Measurements from ENCODE around the gene PSMF1.
"Not testable (repeated sequence)": the region's sequence is repeated elsewhere in the genome, so short reads cannot be mapped to it uniquely, and the experiment has no call there.

Gene PSMF1

DNA sequence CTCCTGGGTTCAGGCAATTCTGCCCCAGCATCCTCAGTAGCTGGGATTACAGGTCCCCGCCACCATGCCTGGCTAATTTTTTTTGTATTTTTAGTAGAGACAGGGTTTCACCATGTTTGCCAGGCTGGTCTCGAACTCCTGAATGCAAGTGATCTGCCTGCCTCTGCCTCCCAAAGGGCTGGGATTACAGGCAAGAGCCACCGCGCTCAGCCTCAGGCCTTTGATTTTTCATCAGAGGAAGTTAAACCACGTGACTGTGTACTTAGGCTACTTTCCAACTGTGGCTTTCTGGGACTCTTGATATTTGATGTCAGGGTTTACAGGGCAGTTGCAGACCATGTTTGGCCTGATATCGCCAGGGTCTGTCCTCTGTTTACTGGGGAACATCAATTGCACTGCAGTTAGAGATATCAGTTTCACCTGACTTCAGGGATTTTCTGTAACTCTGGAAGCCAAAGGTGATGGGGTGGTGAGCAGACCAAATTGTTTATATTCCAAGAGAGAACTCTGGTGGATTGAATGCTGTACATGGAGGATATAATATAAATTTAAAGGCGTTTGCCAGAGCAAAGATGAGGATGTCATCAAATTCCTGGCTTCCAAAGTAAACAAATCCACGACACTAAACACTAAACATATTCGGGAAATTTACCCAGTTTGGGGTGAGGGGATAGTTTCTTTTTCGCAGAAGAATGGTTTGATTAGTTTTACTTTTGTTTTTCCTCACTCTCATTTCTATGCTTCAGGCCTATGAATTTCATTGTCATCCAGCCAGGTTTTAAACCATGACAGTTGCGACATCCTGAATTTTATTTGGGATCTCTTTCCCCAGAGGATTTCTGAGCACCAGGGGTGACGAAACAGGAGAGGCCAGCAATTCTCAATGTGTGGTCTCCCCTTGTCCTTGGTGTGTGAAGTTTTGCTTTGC lies 4.2 kb downstream of the PSMF1 start:
- DNase-seq, result peak; percentile 78

DNA sequence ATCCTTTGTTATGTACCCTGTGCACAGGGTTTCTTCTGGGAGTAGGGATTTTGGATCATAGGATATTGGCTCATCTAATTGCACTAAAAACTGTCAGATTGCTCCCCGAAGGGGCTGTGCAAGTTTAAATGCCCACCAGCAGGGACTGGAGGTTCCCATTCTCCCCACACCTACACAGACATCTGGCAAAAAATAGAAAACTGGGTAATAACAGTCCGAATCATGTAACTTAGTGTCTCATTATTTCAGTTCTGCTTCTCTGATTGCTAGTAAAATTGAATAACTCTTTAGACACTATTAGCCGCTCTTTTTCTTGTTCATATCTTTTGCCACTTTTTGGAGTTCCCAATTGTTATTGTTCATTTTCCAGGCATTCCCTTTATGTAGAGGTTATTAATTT lies 5.3 kb downstream of the PSMF1 start:
- no peak for DNase-seq

DNA sequence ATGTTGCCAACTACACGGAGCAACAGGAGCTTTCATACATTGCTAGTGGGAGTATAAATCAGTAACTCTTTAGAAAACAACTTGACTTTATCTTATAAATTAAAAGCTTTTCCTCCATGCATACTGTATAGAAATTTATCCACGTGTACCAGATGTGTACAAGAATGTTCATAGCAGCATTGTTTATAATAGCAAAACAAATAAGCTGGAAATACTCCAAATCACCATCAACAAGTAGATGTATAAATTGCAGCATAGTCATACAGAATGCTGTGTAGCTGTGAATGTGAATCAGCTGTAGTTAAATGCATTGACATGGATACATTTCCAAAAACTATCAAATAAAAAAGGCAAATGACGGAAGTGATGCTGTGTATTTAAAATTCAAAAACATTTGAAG lies 6.0 kb downstream of the PSMF1 start:
- no peak for DNase-seq

DNA sequence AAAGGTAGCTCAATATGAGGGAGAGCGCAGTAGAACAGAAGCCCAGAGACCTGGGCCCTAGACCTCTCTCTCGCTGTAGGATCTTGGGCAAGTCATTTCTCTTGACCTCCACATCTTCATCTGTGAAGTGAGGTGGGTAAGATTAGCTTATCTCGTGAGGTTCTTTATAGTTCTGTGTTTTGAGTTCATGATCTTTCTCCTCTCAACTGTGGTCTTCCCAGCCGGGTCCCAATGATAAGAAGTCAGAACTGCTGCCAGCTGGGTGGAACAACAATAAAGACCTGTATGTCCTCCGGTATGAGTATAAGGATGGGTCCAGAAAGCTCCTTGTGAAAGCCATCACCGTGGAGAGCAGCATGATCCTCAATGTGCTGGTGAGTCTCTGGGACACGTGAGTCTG lies 6.9 kb downstream of the PSMF1 start:
- no peak for DNase-seq

DNA sequence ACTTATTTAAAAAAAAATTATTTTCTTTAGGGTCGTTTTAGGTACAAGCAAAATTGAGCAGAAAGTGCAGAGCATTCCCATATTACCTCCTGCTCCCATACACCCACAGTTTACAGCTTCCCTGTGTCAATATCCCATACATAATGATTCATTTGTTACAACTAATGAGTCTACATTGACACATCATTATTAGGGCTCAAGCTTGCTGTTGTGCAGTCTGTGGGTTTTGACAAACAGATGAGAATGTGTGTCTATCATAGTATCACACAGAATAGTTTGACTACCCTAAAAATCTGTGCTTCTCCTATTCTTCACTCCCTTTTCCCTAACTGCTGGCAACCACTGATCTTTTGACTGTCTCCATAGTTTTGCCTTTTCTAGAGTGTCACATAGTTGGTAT lies 9.4 kb downstream of the PSMF1 start:
- no peak for DNase-seq

DNA sequence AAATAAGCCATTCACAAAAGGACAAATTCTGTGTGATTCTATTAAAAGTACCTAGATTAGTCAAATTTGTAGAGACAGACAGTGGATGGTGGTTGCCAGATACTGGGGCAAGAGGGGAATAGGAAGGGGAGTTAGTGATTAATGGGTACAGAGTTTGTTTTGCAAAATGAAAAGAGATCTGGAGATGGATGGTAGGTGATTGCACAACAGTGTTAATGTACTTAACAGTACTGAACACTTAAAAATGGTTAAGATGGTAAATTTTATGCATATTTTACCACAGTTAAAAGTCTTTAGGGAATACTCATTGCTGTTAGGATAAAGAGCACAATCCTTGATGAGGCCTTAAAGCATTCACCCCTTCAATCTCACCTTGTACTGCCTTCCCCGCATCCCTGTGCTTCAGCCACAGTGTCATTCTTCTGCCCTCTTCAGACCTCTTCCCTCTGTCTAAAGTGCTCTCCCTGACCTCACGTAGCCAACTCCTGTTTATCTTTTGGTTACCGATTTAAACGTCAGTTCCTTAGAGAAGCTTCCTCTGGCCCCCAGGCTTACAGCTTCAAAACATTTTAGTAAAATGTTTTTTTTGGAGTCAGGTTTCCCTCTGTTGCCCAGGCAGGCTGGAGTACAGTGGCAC lies 11.8 kb downstream of the PSMF1 start:
- no peak for DNase-seq

DNA sequence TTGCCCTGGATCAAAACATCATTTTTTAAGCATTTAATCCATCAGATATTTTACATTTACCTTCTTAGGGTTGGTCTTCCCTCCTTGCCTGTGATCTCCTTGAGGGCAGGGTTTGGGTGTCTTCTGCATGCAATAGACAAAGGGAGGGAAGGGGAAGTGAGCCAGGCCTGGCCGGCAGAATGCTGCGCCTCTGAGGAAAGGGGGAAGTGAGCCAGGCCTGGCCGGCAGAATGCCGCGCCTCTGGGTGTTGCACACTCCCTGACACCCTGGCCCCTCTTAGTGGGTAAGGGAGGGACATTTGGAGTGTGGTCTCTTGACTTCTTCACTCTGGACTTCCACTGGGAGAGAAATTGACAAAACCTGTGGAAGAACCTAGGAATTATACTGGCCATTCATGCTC lies 12.4 kb downstream of the PSMF1 start:
- no peak for DNase-seq

DNA sequence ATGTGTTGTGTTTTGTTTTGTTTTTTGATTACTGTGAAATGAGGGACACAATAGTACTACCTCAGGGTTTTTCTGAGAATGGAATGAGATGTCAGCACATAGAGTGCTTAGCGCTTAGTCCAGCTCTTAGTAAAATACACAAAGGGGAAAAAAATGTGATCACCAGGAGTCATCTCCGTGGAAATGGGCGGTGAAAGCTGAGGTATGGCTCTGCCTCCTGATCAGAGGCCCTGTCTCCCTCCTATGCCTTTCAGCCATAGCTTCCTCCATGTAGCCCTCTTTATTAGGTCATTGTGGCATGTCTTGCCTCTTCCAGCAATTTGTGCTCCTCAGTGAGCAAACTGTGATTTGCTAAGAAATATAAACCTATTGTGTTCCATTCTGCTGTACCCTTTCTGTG lies 13.0 kb downstream of the PSMF1 start:
- DNase-seq, result no peak

DNA sequence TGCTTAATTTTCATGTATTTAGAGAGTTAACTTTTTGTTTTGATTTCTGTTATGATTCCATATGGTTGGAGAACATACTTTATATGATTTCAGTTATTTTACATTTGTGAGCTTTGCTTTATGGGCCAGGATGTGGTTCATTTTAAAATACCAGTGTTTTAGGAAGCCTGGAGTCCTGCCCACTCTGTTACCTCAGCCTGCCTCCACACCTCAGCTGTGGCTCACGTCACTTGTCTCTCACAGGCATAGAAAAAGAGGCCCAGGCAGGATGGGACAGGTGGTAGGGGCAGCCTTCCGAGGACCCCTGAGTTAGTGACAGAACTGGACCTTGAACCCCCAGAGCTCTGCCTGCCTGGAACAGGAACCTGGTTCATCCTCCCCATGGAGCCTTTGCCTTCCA lies 16.0 kb downstream of the PSMF1 start:
- DNase-seq, result no peak

DNA sequence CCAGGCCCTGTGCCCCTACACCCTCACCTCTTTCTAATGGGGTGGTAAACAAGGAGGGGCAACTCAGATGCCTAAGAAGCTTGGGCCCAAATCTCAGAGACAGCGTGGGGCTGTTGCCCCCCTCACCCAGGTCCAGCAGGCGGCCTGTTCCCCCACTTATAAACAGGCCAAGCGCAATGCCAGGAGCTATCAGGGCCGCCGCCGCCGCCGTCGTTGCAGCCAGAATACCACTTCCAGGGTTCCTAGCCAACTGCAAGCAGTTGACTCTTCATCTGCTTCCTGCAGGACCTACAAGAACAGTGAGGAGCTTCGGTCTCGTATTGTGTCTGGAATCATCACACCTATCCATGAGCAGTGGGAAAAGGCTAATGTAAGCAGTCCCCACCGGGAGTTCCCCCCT lies 16.4 kb downstream of the PSMF1 start:
- no peak for DNase-seq

DNA sequence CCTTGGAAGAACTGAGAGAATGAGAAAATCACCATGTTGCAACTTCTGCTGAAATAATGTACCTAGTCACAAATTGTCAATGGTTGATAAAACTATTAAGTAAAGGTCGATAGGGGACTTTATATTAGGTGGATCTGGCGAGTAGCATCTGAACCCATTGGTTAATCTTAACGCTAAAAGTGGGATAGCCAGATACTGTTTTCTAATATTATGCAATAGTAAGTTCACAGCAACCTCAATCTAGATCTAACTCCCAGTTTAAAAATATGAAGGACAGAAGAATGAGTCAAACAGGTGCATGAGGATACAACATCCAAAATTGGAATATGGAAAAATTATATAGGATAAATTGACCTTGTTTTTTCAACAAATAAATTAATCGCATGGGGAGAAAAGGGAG lies 18.8 kb downstream of the PSMF1 start:
- DNase-seq, result no peak

DNA sequence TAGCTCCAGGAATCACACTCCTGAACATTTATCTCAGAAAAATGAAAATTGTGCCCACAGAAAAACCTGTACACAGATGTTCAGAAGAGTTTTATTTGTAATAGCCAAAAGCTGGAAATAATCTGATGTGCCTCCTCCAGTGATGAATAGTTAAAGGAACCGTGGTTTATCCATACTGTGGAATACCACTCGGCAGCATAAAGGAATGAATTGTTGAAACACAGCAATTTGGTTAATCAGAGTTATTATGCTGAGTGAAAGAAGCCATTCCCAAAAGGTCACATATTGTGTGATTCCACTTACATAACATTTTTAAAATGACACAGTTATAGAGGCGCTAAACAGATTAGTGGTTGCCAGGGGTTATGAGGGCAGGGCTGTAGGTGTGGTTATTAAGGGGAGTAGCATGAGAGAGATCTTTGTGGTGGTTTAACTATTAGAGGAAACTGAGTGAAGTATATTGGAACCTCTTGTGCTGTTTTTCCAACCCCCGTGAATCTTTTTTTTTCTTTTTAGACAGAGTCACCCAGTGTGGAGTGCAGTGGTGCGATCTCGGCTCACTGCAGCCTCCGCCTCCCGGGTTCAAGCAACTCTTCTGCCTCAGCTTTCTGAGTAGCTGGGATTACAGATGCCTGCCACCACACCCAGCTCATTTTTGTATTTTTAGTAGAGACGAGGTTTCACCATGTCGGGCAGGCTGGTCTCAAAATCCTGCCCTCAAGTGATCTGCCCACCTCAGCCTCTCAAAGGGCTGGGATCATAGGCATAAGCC lies 26.2 kb downstream of the PSMF1 start:
- DNase-seq, result no peak

DNA sequence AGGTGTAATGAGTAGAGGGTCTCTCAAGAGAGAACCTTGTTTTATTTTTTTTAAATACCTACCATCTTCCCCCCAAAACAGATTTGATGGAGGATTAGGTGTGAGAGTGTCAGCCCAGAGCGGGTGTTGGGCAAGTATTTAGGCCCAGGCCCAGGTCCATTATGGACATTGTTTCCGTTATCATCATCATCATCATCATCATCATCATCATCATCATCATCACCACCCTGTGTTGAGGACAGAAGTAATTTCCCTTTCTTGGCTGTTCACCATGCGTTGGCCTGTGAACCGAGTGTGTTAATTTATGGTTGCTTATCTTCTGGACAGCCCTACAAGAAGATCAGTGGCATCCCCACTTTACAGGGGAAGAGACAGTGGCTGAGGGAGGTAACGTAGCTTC lies 28.6 kb downstream of the PSMF1 start:
- no peak for DNase-seq

DNA sequence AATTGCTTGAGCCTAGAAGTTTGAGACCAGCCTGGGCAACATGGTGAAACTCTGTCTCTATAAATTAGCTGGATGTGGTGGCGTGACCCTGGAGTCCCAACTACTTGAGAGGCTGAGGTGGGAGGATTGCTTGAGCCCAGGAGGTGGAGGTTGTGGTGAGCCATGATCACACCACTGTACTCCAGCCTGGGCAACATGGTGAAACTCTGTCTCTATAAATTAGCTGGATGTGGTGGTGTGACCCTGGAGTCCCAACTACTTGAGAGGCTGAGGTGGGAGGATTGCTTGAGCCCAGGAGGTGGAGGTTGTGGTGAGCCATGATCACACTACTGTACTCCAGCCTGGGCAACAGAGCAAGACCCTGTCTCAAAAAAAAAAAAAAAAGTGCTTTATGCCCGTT lies 31.4 kb downstream of the PSMF1 start:
- DNase-seq, result not testable (repeated sequence)

DNA sequence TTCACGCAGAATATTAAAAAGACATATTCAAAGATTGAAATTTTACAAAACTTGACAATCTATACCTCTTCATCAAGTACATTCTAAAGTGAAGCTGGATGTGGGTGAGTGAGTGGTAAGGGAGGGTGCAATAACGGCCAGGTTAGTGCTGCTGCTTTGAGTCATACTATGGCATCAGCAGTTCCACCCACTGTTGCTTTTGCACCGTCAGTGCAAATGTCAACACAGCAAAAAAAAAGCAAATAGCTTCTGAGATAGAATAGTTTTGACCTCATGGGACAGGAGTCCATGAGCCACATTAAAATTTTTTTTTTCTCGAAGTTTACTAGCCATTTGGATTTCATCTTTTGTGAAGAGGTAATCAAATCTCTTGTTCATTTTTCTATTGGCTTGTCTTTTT lies 31.8 kb downstream of the PSMF1 start:
- DNase-seq, result no peak

DNA sequence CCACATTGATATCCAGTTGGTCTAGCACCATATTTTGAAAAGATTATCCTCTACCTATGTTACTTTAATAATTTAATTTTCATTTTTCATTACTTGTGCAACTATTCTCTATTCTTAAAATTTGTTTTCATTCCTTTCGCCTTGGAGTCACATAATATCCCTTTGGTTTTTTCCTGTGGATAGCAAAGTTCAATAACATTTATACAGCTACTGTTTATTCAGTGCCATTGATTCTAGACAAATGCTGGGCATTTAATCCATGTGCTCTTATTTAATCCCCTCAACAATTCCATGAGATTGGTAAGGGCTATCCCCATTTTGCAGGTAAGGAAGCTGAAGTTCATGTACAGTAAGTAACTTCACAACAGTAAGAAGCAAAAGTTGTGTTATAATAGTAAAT lies 32.6 kb downstream of the PSMF1 start:
- no peak for DNase-seq

DNA sequence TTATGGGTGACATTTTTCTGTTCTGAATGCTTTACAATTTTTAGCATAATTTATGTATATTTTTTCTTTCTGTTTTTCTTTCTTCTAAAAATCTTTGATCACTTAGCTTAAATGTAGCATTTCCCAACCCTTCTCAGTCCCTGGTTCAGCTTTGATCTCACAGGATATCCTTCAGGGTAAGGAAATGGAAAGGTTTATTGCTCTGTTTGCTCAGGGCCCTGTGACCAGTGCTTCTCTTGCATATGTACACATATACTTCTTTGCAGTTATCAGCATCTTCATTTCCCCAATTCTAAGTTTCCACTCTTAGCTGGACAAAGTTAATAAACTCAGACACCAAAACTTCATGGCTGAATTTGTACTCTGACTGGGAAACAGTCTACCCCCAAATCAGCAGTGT lies 35.8 kb downstream of the PSMF1 start:
- no peak for DNase-seq

DNA sequence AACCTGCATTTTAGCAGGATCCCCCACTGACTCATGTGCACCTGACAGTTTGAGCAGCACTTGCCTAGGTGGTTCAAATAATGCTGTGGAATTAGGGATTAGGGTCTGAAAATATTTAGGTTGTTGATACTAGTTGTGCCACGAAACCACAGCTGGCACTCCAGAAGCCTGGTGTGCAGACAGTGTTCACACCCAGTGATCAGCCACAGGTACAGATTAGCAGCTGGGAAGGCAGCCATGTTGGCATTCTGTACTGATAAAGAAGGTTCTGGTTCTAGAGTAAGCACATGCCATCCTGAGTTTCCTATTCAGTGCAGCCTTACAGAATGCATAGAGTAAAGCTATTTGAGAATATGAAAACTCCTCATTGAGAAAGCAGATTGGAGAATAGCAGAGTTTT lies 36.3 kb downstream of the PSMF1 start:
- DNase-seq, result no peak

DNA sequence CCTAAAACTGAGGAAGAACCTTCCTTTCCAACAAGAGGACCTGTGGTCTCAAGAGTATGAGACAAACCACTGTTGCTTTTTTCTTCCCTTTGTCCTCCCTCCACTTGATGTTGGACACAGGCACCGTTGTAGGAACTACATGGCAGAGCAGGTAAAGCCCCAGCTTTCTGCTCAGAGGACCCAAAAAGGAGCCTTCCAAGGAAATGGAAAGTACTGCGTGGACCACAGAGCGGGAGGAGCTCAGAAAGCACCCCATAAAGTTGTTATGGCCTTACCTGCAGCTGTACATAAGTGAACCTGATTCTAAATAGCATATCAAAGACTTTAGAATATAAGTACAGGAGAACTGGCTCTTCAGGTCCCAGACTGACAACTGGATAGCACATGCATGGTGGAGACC lies 36.9 kb downstream of the PSMF1 start:
- no peak for DNase-seq

DNA sequence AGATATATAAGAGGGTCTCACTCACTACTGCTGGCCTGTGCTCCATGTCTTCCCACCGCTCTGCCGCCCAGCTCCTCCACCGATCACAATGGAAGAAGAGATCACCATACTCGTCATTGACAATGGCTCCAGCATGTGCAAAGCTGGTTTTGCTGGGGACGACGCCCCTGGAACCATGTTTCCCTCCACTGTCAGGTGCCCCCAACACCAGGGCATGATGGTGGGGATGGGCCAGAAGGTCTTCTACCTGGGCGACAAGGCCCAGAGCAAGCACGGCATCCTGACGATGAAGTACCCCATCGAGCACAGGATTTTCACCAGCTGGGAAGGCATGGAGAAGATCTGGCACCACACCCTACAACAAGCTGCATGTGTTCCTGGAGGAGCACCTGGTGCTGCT lies 42.1 kb downstream of the PSMF1 start:
- DNase-seq, result no peak

DNA sequence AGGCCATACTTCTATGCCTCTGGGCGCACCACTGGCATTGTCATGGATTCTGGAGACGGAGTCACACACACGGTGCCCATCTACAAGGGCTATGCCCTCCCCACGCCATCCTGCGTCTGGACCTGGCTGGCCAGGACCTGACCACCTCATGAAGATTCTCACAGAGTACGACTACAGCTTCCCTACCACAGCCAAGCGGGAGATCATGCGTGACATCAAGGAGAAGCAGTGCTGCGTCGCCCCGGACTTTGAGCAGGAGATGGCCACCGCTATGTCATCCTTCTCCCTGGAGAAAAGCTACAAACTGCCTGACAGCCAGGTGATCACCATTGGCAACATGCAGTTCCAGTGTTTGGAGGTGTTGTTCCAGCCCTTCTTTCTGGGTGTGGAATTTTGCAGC lies 42.6 kb downstream of the PSMF1 start:
- no peak for DNase-seq

DNA sequence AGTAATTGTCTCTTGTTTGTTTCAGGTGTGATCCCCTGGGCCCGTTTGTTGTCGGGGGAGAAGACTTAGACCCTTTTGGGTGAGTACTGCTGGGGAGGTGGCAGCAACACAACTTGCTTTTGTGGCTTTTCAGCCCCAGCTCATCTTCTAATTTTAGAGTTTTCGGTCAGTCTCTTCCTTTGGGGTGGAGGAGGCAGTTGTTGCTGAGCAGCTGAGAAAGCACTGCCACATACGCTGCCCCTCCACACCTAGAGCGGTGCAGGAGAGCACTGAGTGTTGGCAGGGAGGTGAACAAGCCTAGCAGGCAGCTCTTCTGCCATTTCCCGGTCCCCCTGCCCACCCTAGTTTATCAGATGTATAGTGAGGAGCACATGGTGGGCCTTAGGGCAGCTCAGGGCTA lies 44.7 kb downstream of the PSMF1 start:
- DNase-seq, result no peak

DNA sequence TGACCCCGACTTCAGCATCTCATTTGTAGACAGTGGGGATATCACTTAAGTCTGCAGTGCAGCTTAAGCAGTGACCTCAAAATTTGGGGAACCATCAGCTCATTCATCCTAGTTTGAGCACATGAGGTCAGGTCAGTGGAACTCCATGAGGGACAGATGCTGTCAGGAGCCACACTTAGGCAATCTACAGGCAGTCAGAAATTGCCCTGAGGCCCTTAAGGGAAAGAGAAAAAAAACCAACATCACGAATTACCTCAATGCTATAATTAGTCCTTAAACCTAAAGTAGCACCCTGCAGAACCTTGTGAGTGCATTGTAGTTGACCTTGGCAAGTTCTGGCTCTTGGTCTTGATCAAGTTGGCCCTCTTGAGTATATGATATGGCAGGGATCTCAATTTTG lies 45.3 kb downstream of the PSMF1 start:
- DNase-seq, result no peak

DNA sequence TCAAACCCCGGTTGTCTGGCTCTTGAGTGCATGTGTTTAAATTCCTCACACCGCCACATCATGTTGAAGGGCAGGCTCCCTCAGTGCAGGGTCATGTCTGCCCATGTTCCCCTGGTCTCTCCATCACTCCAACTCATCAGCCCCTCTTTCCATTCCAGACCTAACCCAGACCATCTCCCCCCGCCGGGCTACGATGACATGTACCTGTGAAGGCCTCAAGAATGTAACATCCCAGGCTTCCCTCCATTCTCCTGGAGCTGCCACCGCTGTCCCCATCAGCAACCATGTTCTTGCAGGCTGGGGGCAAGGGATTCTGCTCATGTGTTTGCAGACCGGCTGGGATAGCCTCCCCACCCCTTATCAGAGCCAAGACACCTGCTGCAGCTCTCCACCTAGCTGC lies 46.5 kb downstream of the PSMF1 start:
- no peak for DNase-seq
